ENCODE results near the gene GSTM4.

The GSTM4 gene

DNA sequence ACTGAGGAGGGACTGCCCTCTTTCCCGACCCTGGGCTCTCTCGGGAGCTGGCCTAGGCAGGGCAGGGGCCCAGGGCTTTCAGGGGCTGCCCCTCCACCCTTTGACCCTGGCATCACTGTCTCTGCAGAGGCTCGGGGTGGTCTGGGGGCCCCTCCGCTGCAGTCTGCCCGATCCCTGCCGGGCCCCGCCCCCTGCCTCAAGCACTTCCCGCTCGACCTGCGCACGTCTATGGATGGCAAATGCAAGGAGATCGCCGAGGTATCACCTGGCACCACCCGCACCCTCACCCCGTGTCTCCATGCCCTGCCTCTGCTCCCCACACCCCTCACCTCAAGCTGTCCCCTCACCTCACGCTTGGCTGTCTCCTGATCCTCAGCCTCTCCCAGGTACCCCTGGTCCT, 30.7 kb upstream of the GSTM4 start:
- DNase-seq, result no peak

DNA sequence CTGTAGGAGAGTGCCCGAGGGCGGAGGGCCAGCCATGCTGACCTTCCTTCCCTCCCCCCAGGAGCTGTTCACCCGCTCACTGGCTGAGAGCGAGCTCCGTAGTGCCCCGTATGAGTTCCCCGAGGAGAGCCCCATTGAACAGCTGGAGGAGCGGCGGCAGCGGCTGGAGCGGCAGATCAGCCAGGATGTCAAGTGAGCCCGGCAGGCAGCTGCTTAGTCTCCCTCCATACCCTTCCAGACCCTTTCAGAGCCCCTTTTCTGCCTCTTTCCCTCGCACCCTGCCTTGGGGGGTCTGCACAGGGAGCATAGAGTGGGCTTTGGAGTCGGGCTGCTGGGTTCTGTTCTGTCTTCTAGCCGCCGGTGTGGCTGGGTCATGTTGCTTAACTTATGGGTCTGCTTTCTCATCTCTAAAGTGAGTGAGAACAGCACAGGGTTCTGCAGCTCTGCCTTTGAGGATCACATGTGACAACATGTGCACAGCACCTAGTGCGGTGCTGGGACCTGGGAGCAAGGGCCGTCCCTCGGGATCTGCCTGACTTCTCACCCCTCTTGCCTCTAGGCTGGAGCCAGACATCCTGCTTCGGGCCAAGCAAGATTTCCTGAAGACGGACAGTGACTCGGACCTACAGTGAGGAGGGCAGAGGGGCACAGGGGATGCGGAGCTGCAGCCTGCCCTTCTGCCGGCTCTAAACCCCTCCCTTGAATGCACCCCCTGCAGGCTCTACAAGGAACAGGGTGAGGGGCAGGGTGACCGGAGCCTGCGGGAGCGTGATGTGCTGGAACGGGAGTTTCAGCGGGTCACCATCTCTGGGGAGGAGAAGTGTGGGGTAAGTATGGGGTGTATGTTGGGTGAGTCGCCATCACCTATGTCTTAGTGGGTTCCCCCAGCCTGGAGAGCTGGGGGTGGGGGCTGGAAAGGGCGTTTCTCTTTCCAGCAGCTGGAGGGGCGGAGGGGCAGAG, 30.0 kb upstream of the GSTM4 start:
- DNase-seq, result peak in 1 of 2 experiments; percentile 26

DNA sequence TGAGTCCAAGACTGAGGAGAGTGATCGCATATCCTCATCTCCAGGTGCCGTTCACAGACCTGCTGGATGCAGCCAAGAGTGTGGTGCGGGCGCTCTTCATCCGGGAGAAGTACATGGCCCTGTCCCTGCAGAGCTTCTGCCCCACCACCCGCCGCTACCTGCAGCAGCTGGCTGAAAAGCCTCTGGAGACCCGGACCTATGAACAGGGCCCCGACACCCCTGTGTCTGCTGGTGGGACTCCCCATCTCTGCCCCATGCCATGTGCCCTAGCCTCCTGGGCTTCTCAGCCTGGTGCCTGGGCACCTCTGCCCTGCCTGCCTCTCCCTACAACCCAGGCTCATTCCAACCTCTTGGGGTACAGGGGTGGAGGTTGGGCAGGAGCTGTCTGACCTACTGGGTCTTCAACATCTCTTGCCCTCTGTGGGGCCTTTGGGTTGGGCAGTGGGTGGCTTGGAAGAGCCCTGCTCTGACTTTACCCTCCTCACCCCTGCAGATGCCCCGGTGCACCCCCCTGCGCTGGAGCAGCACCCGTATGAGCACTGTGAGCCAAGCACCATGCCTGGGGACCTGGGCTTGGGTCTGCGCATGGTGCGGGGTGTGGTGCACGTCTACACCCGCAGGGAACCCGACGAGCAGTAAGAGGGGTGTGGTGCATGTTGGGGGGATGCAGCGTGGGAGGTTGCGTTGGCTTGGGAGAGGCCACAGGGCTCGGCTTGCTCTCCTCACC, 29.1 kb upstream of the GSTM4 start:
- no peak for DNase-seq

DNA sequence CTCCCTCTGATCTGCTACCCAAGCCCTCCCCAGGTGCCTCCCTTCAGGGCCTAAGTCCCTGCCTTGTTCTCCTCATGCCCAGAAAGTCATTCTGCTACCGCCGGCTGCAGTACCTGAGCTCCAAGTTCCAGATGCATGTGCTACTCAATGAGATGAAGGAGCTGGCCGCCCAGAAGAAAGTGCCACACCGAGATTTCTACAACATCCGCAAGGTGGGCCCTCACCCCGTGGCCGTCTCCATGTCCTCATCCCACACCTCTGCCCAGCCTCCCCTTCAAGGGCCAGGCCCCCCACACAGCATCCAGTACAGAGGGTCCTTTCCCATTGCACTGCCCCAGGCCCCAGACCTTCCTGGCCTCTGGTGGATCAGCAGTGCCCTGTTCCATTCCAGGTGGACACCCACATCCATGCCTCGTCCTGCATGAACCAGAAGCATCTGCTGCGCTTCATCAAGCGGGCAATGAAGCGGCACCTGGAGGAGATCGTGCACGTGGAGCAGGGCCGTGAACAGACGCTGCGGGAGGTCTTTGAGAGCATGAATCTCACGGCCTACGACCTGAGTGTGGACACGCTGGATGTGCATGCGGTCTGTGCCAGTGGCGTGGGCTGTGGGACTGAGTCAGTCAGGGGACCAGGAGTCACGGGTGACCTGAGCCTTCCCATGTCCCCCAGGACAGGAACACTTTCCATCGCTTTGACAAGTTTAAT, 28.1 kb upstream of the GSTM4 start:
- no peak for DNase-seq

DNA sequence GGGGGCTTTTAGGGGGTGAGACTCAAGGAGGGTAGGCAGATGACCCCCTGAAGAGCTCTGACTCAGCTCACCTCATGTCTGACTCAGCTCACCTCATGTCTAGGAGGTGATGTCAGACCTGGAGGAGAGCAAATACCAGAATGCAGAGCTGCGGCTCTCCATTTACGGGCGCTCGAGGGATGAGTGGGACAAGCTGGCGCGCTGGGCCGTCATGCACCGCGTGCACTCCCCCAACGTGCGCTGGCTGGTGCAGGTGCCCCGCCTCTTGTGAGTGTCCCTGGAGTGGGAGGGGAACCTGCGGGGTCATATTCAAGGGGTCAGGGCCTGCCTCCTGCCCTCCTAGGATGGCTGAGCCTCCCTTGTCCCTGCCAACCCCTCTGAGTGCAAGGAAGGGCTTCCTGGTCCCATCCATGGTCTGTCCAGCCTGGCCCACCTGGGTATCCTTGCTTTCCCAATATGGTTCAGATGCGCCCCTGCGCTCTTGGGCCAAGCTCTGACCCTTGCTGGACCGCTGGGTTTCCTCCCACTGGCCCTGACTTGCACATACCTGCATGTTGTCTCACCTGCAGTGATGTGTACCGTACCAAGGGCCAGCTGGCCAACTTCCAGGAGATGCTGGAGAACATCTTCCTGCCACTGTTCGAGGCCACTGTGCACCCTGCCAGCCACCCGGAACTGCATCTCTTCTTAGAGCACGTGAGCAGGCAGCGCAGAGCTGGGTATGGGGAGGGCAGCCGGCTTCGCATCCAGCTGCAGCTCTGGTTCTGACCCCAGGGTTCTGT, 27.2 kb upstream of the GSTM4 start:
- DNase-seq, result no peak

DNA sequence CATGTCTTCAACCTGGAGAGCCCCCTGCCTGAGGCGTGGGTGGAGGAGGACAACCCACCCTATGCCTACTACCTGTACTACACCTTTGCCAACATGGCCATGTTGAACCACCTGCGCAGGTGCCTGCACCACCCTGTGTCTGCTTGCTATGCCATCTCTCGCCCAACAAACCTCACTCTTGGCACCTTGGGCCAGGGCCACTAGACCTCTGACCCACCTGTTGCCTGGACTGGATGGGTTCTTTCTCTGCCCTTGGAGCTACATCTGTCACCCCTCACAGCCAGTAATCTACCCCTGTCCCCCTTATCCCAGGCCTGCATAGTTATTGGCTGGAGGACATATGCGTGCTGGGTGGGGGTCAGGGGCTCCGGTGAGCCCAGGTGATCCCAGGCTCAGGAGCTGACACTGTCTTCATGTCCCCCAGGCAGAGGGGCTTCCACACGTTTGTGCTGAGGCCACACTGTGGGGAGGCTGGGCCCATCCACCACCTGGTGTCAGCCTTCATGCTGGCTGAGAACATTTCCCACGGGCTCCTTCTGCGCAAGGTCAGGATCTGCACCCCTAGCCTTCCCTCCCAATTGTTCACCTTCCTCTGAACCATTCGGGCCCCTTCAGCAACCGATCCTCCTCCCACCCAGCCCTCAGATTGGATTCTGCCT, 26.4 kb upstream of the GSTM4 start:
- no peak for DNase-seq

DNA sequence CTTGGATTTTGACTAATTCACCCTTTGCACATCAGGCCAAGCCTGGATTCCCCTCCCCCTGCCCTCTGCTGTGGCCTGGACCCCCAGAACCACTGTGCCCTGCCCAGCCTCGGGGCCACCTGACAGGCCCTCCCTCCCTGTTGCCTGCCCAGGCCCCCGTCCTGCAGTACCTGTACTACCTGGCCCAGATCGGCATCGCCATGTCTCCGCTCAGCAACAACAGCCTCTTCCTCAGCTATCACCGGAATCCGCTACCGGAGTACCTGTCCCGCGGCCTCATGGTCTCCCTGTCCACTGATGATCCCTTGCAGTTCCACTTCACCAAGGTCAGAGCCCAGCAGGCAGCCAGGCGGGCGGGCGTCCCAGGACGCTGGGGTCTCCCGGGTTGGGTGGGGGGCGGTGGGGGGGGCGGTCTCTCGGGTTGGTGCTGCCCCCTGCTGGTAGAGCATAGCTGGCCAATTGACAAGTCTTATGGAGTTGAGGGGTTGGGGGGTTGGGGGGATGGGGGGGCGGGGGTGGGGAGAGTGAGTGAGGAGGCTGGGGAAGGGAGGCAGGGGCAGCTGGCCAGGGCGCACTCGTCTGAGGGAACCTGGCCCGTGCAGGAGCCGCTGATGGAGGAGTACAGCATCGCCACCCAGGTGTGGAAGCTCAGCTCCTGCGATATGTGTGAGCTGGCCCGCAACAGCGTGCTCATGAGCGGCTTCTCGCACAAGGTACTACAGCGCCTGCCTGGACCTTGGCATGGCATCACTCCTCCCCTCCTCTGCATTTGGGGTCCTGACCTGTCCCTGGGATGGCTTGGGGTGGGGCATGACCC, 25.6 kb upstream of the GSTM4 start:
- no peak for DNase-seq

DNA sequence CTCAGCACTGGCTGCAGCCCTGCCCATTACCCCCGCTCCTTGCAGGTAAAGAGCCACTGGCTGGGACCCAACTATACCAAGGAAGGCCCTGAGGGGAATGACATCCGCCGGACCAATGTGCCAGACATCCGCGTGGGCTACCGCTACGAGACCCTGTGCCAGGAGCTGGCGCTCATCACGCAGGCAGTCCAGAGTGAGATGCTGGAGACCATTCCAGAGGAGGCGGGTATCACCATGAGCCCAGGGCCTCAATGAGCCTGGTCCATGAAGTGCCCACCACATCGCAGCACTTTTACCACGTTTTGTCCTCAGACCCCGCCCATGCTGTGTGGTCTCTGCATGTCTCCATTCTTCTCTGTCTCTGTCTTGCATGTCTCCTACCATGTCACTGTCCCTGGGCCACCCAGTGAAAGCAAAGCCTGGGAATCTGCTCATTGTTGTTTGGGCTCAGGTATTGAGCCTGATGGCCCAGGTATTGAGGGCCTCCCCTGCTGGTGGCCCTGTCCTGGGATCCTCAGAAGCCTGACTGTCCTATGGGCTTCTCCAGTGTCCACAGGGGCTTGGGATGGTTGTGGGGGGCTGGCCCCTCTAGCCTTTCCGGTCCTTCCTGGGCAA, 24.9 kb upstream of the GSTM4 start:
- no peak for DNase-seq

DNA sequence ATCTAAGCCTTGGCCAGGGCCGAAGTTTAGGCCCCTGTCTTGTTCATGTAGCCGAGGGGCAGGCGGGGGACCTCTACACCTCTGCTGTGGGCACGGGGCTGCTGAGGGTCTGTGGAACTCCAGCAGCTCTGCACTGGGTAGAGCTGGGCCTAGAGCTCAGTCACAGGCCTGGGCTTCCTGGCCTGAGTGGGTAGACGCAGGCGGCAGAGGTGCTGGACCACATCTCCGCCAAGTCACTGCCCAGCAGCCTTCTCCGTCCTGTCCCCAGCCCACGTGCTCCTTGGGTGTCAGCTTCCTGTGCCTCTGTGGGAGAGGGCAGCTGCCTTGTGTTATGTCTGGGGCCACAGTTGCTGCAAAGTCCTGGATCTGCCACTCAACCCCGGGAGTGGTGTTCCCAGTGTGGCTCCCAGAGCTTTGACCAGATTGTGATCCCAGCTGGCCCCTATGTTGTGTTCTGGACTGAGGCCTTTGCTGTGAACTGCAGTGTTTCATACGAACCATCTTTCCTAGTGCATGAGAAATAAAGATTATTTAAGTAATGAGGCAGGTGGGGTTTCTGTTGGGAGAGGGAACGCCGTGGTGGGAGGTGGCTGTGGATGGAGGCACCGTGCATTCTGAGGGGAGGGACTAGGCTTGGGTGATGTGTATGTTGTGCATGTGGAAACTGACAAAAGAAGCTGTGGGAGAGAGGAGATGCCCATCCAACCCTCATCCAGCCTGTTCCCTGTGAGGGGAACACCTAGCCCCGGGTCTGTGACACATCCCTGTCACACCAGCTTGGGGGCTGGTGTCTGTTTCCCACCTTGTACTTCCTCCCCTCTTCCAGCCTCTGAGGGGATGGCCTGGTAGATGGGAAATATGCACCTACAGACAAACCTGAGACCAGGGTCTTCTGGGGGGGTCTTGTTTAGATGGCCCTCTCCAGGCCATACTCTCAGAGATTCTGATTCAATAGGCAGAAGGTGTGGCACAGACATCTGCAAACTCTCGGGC, 24.1 kb upstream of the GSTM4 start:
- DNase-seq, result no peak

DNA sequence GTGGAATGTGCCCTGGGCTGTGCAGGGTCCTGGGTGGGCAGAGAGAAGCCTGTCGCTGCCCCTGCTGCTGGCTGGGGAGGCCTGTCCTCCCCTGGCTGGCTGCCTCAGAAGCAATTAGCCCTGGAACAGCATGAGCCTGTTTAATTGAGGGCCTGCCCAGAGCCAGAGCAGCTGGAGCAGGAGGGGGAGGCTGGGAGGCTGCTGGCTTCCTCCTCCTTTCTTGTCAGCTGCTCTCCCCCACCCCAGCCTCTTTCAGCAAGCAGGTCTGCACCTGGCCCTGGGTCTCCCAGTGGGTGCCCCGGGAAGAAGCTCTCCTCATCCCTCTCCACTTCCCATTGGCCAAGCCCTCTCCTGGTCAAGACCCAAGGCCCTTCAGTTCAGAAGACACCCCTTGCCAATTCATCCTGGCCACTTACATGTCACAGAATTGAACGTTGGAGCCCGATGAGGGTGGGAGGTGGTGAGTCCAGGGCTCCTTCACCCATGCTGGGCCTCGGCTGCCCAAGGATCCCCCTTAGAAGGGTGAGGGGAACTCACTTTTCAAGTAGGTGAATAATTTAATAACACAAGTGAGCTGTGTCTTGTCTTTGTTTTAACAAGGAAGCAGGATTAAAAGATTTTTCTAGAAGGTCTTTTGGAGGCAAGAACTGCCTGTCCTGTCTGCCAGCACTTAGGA, 23.1 kb upstream of the GSTM4 start:
- peak in 1 of 2 experiments; percentile 47 for DNase-seq

DNA sequence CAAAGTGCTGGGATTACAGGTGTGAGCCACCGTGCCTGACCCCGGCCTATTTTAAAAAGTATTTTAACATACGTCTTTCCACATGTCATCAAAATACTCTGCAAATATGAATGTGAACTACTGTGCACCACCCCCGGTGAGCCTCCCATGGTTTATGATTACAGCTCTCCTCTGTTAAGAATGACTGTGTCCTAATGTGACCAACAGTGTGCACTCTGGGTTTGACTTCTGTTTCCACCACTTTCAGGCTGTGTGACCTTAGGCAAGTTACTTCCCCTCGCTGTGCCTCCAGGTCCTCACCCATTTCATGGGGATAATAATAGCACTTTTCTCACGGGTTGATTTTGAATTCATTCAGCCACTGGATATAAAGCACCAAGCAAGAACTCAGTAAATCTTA, 21.6 kb upstream of the GSTM4 start:
- DNase-seq, result no peak

DNA sequence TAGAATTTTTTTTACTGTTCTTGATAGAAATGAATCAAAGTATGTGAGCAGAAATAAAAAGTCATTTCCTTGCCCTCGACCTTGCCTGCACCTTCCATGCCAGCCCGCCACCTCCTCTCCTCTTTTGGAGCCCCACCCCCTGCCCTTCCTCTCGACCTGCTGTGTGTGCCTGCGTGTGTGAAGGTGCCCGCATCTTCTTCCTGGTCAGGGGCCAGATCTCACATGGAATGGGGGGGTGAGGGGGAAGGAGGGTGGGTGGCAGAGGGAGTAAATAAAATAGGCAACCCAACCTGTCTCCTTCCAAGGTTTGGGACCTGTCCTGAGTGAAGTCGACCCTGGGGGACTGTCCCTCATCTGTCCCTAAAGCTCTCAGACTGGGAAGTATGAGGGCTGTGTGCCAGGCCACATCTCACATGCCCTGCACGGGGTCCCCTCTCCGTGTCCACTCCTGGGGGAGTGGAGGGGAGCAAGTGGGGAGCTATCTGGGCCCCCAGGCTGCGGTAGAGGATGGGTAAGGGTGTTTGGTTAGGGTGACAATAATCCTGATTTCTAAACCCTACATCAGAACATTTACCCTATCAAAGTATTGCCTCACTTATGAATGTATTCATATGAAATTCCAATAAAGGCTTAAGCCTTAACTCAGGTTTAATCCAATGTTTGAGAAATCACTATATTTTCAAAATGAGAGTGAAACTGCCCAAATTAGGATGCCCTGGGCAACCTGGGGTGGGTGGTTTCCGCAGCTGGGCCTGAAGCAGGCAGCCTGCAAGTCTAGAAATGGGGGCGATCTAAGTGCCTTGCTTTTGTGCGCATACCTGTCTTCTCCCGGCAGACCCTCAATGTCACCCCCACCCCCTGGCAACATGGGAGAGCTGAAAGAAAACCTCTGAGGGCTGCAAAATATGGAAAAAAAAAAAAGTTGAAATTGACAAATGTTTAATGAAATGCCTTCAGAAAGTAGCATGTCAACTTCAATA, 20.8 kb upstream of the GSTM4 start:
- DNase-seq, result no peak

DNA sequence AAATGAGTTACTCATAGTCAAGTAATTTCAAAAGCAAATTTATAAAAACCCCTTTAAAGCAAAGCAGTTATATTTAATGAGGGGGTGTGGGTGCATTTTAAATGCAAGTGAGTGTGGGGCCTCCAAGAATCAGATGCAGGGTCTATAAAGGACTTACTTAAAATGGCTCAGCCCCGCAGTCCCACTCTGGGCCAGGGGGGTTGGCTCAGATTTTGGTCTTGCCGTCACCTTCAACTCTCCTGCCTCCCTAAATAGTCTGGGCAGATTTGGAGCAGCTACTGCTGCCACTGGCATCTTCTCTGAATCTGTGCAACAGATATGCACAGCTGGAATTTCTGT, 20.1 kb upstream of the GSTM4 start:
- no peak for DNase-seq

DNA sequence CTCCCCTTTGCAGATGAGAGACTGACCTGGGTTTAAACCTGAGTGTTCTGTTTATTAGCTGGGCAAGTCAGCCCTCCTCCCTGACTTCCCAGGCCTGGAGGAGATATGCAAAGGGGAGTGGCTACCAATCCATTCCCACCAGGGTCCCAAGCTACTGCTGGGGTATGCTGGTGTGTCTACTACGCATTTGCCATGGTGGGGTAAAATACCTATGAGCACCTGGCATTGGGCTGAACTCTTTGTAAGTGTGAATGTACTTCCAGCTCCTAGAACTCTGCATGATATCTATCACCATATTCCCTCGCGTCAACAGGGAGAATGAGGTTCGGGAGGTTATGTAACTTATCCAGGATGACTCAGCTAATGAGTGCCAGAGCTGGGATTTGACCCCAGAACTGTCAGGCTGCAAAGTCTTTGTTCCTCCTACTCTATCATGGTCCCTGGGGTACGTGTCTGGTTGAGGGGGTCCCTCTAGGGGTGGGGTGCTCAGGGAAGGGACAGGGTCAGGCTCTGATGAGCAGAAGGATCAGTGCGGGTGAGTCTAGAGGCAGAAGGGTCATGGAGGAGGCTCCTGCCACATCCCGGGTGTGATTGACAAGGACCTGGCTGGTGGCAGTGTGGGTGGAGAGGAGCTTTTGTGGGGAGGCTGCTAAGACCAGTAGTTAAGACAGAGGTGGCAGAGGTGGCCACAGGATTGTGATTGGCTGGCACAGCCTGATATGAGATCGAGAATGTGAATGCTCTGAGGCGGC, 19.5 kb upstream of the GSTM4 start:
- DNase-seq, result no peak

DNA sequence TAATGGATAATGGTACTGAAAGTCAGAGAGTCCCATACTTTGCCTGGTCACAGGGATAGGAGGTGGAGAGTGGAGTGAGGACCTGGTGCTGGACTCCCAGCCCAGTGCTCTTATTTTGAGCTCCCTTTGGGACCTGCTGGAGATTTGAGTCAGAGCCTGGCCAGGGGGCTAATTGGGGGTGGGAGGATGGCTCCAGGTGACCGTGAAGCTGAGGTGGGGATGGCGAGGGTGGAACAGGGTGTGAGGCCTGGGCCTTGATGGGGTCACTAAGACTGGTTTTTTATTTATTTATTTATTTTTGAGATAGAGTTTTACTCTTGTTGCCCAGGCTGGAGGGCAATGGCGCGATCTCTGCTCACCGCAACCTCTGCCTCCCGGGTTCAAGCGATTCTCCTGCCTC, 18.5 kb upstream of the GSTM4 start:
- no peak for DNase-seq

DNA sequence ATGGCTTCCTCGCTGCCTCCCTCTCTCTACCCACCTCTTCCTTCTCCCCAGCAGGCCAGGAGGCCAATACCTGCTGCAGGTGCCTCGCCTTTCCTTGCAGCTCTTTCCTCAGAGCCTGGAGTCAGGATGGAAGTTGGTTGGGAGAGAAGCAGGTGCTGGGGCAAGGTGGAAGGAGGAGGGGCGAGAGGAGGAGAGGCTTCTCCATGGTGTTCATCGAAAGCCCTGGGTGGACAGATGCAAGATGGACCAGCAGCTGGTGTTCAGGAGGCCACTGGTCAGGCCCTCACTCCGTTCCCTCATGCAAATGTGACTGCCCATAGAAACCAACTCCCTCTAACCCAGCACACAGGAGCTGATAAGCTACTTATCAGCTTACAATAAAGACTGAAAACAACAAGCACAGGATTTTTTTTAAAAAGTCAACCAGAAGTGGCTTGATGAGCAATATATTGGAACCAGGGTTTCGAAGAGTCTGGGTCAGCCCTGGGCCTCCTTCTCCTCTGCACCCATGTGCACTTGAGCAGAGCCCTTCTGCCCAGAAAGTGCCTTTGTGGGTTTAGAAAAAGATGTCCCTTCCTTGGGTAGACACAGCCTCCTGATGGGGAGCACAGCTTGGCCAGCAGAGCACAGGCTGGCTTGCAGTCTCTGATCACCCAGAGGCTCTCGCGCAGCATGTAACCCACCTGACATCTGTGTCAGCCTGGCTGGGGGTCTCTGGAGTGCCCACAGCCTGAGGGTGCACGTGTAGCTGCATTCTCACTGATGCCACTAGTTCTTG, 16.6 kb upstream of the GSTM4 start:
- DNase-seq, result no peak

All from NCI-H187 (cell line).